MM.1S (cell line): Measurements from ENCODE around the gene DHRSX.

Source experiments
- DNase-seq: peaks from one replicate; pipeline ENCODE4 v3.0.0-alpha.2; 2015
- H2AFZ ChIP-seq: fragments of 300-600 bp; sonication (generic); 2 replicates; pipeline ENCODE4 v1.6.0; 2016; ENCODE audit warnings: antibody characterized with exemption, low read length
- H3F3A ChIP-seq: fragments of 300-600 bp; sonication (generic); 2 replicates; pipeline ENCODE4 v1.6.1; 2016; ENCODE audit warnings: mild to moderate bottlenecking, antibody characterized with exemption, low read length, moderate library complexity, mixed read lengths; ENCODE audit not compliant: insufficient read depth
- H3K27ac ChIP-seq: fragments of 300-600 bp; sonication (generic); 2 replicates; pipeline ENCODE4 v1.5.1; 2016; ENCODE audit warnings: mild to moderate bottlenecking, low read length
- H3K27me3 ChIP-seq: fragments of 300-600 bp; sonication (generic); replicated peaks from 2 replicates; pipeline ENCODE4 v1.6.0; 2016; ENCODE audit warnings: low read length; ENCODE audit not compliant: insufficient read depth
- H3K36me3 ChIP-seq: fragments of 300-600 bp; sonication (generic); replicated peaks from 2 replicates; pipeline ENCODE4 v1.6.1; 2016; ENCODE audit warnings: mild to moderate bottlenecking, low read length, mixed read lengths; ENCODE audit not compliant: insufficient read depth
- H3K4me1 ChIP-seq: fragments of 300-600 bp; sonication (generic); 2 replicates; pipeline ENCODE4 v1.6.1; 2016; ENCODE audit warnings: low read length, mixed read lengths
- H3K4me2 ChIP-seq: fragments of 300-600 bp; sonication (generic); 2 replicates; pipeline ENCODE4 v1.6.0; 2016; ENCODE audit warnings: low read depth, low read length
- H3K4me3 ChIP-seq: fragments of 300-600 bp; sonication (generic); 2 replicates; pipeline ENCODE4 v1.5.1; 2016; ENCODE audit warnings: low read length, mixed read lengths
- H3K79me2 ChIP-seq: fragments of 300-600 bp; sonication (generic); 2 replicates; pipeline ENCODE4 v1.6.1; 2016; ENCODE audit warnings: mixed run types, low read length, mixed read lengths
- H3K9ac ChIP-seq: fragments of 300-600 bp; sonication (generic); 2 replicates; pipeline ENCODE4 v1.6.1; 2016; ENCODE audit warnings: low read length, mixed read lengths
- H3K9me2 ChIP-seq: fragments of 300-600 bp; sonication (generic); replicated peaks from 2 replicates; pipeline ENCODE4 v1.6.1; 2016; ENCODE audit warnings: mild to moderate bottlenecking, low read length, mixed read lengths; ENCODE audit not compliant: insufficient read depth
- H3K9me3 ChIP-seq: fragments of 300-600 bp; sonication (generic); replicated peaks from 2 replicates; pipeline ENCODE4 v1.6.1; 2016; ENCODE audit warnings: mild to moderate bottlenecking, low read length, mixed read lengths; ENCODE audit not compliant: insufficient read depth
- H4K20me1 ChIP-seq: fragments of 300-600 bp; sonication (generic); 2 replicates; pipeline ENCODE4 v1.6.1; 2016; ENCODE audit warnings: mild to moderate bottlenecking, low read length, moderate library complexity, mixed read lengths; ENCODE audit not compliant: insufficient read depth
- CTCF ChIP-seq: fragments of 300-600 bp; sonication (generic); IDR thresholded peaks from 2 replicates; pipeline ENCODE4 v1.5.1; 2016; ENCODE audit warnings: antibody characterized with exemption, low read length, mixed read lengths
- EZH2 ChIP-seq: fragments of 300-600 bp; sonication (generic); optimal IDR thresholded peaks from 2 replicates; pipeline ENCODE3; 2017; ENCODE audit warnings: low read depth, mild to moderate bottlenecking, antibody characterized with exemption, low read length, mixed read lengths
- EZH2phosphoT487 ChIP-seq: fragments of 300-600 bp; sonication (generic); IDR thresholded peaks from 2 replicates; pipeline ENCODE4 v1.6.1; 2018; ENCODE audit warnings: antibody characterized with exemption, low read length

Gene DHRSX

GRCh38 chrX:2317527-2318055, 183.2 kb downstream of the DHRSX start:
- Histone ChIP-seq H3K9me3 (no peaks in the 10 kb centered on the region), H3K36me3 (no peaks in the 10 kb centered on the region), H3K27me3 (no peaks in the 10 kb centered on the region), H3K4me2 (no peak overlapping the region), H3K4me3 (no peak overlapping the region), H3K4me1 (no peaks in the 10 kb centered on the region), H3K9ac (no peak overlapping the region), H4K20me1 (no peaks in the 10 kb centered on the region), H3K9me2 (no peaks in the 10 kb centered on the region), H3K79me2 (no peaks in the 10 kb centered on the region), H3K27ac (no peak overlapping the region), H2AFZ (no peak overlapping the region), H3F3A (no peaks in the 10 kb centered on the region)
- no peak for TF ChIP-seq EZH2
- TF ChIP-seq EZH2phosphoT487 = no peak
- TF ChIP-seq CTCF = no peak
- DNase-seq = no peak

- Histone ChIP-seq H3K79me2 (no peaks in the 10 kb centered on the region), H3K9me3 (no peaks in the 10 kb centered on the region), H3K9ac (no peak overlapping the region), H3K4me3 (no peak overlapping the region), H4K20me1 (no peaks in the 10 kb centered on the region), H3K4me1 (no peaks in the 10 kb centered on the region), H2AFZ (no peak overlapping the region), H3K27ac (no peak overlapping the region), H3K4me2 (no peak overlapping the region), H3K36me3 (no peaks in the 10 kb centered on the region), H3K27me3 (no peaks in the 10 kb centered on the region), H3F3A (no peaks in the 10 kb centered on the region), H3K9me2 (no peaks in the 10 kb centered on the region)
- no peak for TF ChIP-seq EZH2
- no peak for TF ChIP-seq CTCF
- DNase-seq = no peak
These were observed 184.2 kb downstream of the DHRSX start for GRCh38 chrX:2316534-2316933.

- DNase-seq = no peak
- H2AFZ ChIP-seq = no peak overlapping the region
- H3K4me3 ChIP-seq = no peak overlapping the region
- no peaks in the 10 kb centered on the region for H3K27me3 ChIP-seq
- no peaks in the 10 kb centered on the region for H3K4me1 ChIP-seq
- no peaks in the 10 kb centered on the region for H4K20me1 ChIP-seq
- H3K4me2 ChIP-seq = no peak overlapping the region
- H3K79me2 ChIP-seq = no peaks in the 10 kb centered on the region
- no peaks in the 10 kb centered on the region for H3K9me3 ChIP-seq
- no peaks in the 10 kb centered on the region for H3F3A ChIP-seq
- TF ChIP-seq EZH2phosphoT487 = no peak
- TF ChIP-seq EZH2 = no peak
- no peak for TF ChIP-seq CTCF
- H3K9me2 ChIP-seq = no peaks in the 10 kb centered on the region
- no peaks in the 10 kb centered on the region for H3K36me3 ChIP-seq
- no peak overlapping the region for H3K9ac ChIP-seq
- no peak overlapping the region for H3K27ac ChIP-seq
These were observed 185.3 kb downstream of the DHRSX start for GRCh38 chrX:2315434-2315833.
